NCI-H1105 (cell line): ENCODE measurements around the gene MAP2K1.
A peak's percentile ranks its signal among the peaks of the same experiment; 100 is the strongest.
"Not testable (repeated sequence)": the region's sequence is repeated elsewhere in the genome, so short reads cannot be mapped to it uniquely, and the experiment has no call there.

Experiments
- DNase-seq: peaks from one replicate; lab custom pipeline; 2025; lab: John Stamatoyannopoulos, UW

The MAP2K1 gene

DNA sequence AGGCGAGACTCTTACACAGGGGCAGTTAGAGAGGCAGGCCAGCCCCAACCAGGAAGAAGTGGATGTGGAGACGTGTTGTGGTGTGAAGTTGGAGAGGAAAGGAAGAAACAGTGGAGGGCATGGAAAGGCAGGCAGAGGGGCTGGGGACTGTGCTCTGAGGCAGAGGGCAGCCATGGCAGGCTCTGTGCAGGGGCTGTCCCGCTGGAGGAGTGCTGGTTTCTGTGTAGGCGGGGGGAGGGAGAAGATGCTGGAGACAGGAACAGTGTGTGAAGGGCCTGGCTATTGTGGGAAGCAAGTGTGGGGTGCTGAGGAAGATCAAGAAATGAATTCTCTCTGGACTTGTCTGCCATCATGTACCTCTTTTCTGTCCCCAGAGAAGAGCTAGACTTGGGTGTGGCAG lies 89.8 kb downstream of the MAP2K1 start:
- no peak for DNase-seq

DNA sequence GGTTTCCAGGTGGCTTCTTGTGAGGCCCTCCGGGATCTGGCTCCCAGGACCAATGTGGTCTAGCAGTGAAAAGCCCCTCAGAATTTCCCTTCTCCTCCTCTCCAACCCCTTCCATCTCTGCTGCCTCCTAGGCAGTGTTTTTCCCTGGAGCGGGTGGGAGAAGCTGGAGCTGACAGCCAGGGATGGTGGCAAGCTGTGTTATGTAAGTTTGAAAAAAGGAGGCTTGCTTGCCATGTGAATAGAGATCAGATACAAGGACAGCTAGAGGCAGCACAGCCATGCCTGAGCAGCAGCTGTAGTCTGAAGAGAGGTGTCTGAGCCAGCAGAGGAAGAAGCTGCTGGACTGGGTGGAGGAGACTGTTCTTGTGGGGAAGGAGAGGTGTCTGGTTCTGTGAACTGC lies 90.3 kb downstream of the MAP2K1 start:
- DNase-seq = no peak

DNA sequence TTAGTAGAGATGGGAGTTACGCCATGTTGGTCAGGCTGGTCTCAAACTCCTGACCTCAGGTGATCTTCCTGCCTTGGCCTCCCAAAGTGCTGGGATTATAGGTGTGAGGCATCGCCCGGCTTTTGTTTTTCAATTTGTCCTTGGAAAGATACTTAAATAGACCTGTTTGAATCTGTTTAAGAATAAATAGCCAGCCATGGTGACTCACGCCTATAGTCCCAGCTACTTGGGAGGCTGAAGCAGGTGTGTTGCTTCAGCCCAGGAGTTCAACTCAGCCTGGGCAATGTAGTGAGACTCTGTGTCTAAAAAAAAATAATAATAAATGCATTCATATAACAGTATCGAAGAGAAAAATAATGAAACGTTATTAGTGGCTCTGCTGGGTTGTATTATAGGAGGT lies 93.6 kb downstream of the MAP2K1 start:
- no peak for DNase-seq

DNA sequence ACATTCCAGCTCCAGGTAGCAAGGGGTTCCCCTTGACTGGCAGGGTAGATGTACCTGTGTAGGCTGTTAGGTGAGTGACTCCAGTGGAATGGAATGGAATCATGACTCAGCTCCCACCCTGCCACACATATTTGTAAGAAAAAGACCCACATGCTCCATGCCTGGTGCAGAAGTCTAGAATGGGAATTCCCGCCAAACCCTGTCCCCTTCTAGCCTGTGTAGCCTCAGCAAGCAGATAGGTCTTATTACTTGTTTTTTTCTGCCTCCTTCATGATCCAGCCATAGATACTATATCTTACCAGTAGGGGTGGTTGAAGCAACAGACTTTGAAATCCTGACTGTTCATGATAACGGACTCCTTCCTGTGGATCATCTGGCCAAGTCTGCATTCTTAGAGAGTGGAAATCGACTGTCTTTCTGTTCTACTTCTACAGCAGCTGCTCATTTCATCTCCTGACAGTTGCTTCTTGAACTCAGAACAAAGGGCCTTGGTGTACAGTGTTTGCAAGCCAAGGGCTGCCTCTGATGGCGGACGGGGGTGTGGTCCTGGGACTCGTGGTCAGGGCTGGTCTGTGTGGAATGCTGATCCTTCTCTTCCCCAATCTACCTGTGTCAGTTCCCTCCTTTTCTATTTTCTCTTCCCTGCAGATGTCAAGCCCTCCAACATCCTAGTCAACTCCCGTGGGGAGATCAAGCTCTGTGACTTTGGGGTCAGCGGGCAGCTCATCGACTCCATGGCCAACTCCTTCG lies 94.6 kb downstream of the MAP2K1 start:
- no peak for DNase-seq

DNA sequence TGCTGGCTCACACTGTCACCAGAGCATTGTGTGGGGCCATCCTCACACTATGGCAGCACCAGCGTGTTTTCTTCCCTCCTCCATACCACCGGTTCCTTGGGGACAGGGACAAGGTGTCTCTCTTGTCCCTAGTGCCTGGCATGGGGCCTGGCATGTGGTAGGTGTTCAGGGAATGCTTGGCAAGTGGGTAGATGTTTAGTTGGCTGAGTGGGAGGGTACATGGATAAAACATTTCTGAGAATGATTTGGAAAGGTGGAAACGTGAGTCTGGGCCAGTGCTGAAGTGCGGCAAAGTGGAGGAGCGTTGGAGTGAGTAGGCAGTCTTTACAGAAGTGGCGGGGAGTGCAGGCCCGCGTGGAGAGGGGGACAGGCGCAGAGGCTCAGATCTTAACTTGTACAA lies 95.8 kb downstream of the MAP2K1 start:
- DNase-seq = no peak

DNA sequence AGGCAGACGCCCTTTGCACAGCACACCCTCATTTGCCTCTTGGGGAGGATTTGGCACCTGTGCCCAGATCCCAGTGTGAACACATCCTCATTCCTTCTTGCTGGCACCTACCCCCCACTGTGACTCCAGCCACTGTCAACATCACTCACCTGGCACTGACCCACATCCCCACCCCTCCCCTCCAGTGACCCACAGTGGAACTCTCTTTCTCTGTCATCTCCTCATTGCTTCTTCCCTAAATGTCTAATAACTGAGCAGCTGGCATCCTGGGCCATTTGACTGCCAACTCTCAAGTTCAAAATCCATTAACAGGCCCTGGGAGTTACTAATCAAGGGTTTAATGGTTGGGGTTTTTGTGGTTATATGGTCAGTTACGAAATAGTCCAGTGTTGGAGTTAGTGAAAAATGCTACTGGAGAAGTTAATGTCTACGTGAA lies 96.4 kb downstream of the MAP2K1 start:
- DNase-seq = peak; percentile 16

DNA sequence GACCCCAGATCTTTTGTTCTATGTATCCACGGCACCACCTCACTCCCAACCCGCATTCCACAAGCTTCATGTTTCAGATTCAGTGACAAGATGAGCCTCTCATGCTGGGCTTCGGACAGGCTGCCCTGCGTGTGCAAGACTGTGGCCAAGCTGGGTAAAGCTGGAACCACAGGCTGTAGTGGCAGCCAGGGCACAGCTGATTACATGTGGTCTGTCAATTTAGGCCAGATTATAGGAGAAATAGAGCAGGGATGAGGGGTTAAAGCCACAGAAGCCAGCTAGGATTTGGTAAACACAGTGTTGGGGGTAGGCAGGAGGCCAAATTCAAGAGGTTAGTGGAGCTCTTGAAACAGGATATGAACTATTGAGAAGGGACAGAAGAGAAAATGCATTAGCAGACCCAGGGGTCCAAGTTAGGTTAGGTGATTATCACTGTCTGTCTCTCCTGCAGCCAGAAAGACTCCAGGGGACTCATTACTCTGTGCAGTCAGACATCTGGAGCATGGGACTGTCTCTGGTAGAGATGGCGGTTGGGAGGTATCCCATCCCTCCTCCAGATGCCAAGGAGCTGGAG lies 97.9 kb downstream of the MAP2K1 start:
- DNase-seq = no peak

GRCh38 chr15:66486887-66487286 lies 100.2 kb downstream of the MAP2K1 start:
- DNase-seq = no peak

DNA sequence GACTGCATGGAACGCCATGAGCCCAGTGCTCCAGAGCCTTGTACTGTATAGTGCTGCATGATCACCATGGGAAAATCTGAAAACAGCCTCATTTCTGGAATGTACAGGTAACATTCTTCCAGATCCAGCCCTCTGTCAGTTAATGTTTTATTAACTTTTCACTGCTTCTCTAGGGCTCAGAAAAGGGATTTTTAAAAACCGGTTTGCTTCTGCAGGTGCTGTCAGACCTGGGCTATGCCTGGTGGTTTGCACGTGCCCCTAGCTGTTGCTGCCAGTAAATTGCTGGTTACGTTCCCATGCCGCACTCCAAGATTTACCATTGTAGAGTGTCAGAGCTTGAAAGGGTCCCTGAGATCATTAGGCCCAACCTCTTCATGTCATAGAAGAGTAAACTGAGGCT lies 101.8 kb downstream of the MAP2K1 start:
- DNase-seq = no peak

GRCh38 chr15:66489179-66489791 lies 102.6 kb downstream of the MAP2K1 start:
- DNase-seq = no peak

GRCh38 chr15:66491846-66492245 lies 105.1 kb downstream of the MAP2K1 start:
- no peak for DNase-seq

DNA sequence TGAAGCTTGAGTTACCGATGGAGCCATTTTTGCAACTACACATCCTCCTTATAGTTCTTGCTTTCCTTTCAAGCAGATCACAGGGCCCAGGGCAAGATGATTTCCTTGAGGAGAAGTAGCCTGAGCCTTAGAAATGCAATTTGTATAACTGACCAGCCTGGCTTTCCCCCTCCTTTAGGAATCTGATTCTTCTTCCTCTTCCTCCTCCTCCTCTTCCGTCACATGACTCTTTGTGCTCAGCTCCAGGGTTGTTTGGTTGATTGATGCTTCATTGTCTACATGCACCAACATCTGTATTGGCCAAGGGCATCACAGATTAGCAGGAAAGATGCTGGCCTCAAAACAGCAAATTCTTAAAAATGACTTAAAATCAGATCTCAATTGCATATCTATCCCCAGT lies 107.5 kb downstream of the MAP2K1 start:
- DNase-seq = no peak

DNA sequence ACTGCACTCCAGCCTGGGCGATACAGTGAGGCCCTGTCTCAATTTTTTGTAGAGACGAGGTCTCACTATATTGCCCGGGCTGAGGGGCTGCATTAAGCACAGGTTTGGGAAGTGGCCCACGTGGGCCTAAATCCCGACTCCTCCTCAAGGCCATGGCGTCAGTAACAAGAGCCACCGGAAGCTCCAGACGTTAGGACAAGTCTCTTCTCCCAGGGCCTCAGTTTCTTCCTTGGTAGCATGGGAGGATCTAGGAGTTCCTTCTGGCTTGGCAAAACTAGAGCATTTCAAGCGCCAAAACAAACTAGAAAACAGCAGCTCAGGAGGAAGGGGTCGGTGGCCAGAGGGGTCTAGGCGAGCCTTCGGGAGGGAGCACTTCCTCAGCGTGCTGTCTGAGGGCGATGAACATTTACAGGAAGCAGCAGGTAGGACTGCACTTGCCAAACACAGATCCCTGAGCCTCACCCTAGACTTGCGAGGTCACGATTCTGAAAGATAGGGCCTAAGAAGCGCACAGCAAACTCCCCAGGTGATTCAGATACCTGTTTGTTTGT lies 110.3 kb downstream of the MAP2K1 start:
- DNase-seq = no peak

DNA sequence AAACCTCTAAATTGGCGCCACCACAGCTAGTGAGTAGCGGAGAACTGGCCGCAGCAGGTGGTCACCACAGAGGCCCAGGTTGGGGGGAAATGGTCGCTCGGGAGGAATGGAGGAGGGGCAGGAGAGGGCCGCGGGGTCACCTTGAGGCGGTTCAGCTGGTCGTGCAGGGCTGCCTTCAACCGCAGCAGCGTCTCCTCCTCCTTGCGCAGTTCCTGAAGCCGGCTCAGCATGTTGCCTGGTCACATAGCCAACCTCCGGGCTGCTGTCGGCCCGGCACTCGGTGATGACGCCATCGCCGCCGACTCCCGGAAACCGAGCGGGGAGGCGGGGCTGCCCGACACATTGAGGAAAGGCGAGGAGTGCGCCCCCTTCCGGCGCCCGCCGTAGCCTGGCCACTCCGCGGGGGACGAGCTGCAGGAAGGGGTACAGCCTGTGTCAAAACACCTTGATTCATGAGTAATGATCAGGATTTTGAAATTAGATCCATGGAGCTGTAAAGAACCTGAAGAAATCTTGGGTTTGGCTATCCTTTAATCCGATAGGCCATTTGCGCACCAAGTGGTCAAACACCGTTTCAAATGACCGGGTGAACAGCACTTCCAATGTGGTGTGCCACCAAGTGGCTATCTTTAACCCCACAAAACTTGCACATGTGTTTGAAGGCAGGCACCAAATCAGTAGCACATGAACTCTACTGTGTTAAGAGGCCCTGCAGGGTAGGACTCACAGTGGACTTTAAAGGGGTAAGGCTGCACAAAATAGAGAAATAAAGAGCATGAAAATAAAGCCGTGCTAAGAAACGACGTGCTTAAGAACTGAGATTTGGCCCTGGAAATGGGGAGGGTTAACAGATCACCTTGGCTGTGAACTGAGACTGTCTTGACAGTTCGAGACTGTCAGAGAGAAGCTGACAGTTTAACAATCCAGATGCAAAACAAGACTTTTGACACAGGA lies 111.1 kb downstream of the MAP2K1 start, which contains the start of gene SNAPC5:
TSS of gene SNAPC5 (minus strand) at position 261 of the 954 bp plus-strand sequence. CDS start at position 230, 31 bp downstream.
- peak; percentile 97 for DNase-seq

DNA sequence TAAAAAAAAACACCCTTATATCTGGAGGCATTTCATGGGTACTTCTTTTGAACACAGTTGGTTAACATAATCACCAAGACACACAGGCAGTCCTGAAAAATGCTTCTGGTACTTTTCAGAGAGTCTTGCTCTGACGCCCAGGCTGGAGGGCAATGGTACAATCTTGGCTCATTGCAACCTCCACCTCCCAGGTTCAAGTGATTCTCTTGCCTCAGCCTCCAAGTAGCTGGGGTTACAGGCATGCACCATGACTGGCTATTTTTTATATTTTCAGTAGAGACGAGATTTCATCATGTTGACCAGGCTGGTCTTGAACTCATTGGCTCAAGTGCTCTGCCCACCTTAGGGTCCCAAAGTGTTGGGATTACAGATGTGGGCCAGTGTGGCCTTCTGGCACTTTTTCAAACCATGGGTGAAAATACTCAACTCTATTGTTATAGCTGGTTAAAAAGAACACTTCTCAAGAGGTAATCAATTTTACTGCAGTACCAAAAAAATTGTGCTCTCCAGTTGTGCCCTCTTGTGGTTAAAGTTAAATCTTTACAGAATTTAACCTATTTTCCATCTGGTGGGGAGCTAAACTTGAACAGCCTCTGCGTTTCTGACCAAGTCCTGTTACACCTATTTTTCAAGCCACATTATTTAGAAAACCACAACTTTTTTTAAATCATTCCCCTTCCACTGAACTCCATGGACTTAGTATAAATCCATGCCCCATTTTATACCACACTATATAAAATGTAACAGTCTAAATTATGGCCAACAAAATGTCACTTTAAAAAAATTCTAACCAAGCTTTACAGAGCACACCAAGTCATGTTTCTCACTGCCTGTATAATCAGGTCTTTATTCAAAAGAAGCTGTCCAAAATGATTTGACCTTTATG lies 112.0 kb downstream of the MAP2K1 start:
- peak; percentile 38 for DNase-seq

DNA sequence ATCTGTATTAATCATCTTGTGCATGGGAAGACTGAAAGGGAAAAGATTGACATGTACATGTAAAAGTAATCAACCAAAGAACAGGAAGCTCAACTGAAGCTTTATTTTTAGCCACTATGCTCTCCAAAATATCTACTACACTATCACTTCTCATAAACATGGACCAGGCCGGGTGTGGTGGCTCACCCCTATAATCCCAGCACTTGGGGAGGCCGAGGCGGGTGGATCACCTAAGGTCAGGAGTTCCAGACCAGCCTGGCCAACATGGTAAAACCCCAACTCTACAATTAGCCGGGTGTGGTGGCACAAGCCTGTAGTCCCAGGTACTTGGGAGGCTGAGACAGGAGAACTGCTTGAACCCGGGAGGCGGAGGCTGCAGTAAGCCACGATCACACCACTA lies 113.6 kb downstream of the MAP2K1 start:
- DNase-seq = not testable (repeated sequence)

DNA sequence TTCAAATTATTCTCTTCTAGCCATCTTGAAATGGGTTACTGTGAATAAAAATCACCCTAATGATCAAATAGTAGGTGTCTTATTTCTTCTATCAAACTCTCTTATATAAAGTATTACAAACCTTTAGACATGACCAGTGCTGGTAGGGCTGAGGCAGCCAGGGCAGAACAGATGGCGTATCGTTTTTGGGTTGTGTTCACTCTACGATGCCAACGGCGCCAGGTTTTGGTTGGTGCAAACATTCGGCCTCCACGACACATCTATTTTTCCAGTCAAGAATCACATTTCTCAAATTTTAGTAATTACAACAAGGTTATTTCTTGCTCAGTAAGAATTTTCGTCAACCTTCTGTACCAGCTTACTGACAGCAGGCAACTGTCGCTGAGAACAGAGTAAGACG lies 115.8 kb downstream of the MAP2K1 start:
- DNase-seq = no peak

DNA sequence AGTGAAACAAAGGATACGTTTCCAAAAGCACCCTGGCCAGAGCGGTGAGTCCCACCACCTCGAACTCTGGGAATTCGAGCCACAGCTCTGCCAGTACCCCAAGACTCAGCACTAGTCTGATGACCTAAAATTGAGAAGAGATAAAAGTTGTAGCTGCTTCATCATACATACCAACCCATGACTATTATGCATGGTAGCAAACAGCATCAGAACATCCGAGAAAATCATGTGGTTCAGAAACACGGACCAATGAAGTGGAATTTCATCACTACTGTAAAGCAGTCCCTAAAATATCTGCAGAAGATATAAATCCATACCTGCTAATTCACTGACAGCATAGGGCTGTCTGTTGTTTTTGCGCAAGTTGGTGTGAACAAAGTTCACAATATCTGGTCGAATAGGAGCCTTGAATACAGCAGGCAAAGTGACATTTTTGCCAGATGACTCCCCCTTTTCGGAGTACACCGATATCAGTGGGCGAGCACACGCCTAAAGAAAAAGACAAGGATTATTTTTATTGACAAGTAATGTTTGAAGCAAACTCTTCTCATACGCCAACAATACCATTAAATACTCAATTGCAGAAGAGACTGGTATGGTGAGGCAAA lies 116.4 kb downstream of the MAP2K1 start:
- not testable (repeated sequence) for DNase-seq

- DNase-seq = no peak
Measured at GRCh38 chr15:66503780-66504562, 117.3 kb downstream of the MAP2K1 start.
